ENCODE results near the gene SLC43A2.

Gene SLC43A2

GRCh38 chr17:1634841-1635650, 6.4 kb upstream of the SLC43A2 start:
- no peak overlapping the region for H3K4me3 ChIP-seq (ENCODE audit: low read depth in 1 of 2, low read length in 2 of 2)
- H3K36me3 ChIP-seq (ENCODE audit: insufficient read depth, low read length): no peaks in the 10 kb centered on the region
- H3K27me3 ChIP-seq (ENCODE audit: insufficient read depth, low read length, poor library complexity): no peaks in the 10 kb centered on the region
- H3K79me2 ChIP-seq (ENCODE audit: insufficient read depth, low read length): no peaks in the 10 kb centered on the region
- no peaks in the 10 kb centered on the region for H3K9me3 ChIP-seq (ENCODE audit: insufficient read depth, low read length, severe bottlenecking)
- H2AFZ ChIP-seq (ENCODE audit: low read depth, low read length): no peak overlapping the region
- TF ChIP-seq CTCF (IDR thresholded peaks at IDR 0.05; ENCODE audit: borderline replicate concordance, extremely low read depth, low read length, poor library complexity, severe bottlenecking) (no peak), EZH2 (IDR thresholded peaks at IDR 0.05; ENCODE audit: borderline replicate concordance, low read depth, low read length, severe bottlenecking) (no peak)
- no peaks in the 10 kb centered on the region for H4K20me1 ChIP-seq (ENCODE audit: insufficient read depth, low read length)
- DNase-seq (no peak), ATAC-seq (ENCODE audit: insufficient read depth, low read depth) (no peak)
- H3K27ac ChIP-seq (ENCODE audit: low read length): no peak overlapping the region
- no peak overlapping the region for H3K9ac ChIP-seq (ENCODE audit: low read depth, low read length)
- peaks cover 7% of the 10 kb centered on the region for H3K4me1 ChIP-seq (ENCODE audit: insufficient read depth, low read length)
- H3K4me2 ChIP-seq (ENCODE audit: insufficient read depth, low read length): no peak overlapping the region

DNA sequence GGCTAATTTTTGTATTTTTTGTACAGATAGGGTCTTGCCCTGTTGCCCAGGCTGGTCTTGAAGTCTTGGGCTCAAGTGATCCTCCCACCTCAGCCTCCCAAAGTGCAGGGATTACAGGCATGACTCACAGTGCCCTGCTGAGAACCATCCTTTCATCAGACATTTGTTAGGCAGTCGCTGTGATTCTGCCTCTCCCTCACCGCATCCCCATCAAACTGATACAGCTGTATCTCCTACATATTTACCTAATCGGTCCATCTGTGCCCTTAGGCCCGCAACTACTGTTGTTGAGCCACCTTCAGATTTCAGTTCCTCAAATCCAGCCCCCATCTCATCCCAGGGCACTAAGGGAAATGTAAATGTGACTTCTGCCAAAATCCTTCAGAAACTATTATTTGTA, 2.0 kb upstream of the SLC43A2 start:
- Histone ChIP-seq H3K79me2 (ENCODE audit: insufficient read depth, low read length) (peaks cover 32% of the 10 kb centered on the region), H2AFZ (ENCODE audit: low read depth, low read length) (no peak overlapping the region), H4K20me1 (ENCODE audit: insufficient read depth, low read length) (no peaks in the 10 kb centered on the region), H3K36me3 (ENCODE audit: insufficient read depth, low read length) (peaks cover 11% of the 10 kb centered on the region), H3K4me3 (ENCODE audit: low read depth in 1 of 2, low read length in 2 of 2) (no peak overlapping the region), H3K4me1 (ENCODE audit: insufficient read depth, low read length) (peaks cover 36% of the 10 kb centered on the region), H3K27ac (ENCODE audit: low read length) (no peak overlapping the region), H3K4me2 (ENCODE audit: insufficient read depth, low read length) (no peak overlapping the region), H3K9ac (ENCODE audit: low read depth, low read length) (no peak overlapping the region), H3K9me3 (ENCODE audit: insufficient read depth, low read length, severe bottlenecking) (no peaks in the 10 kb centered on the region), H3K27me3 (ENCODE audit: insufficient read depth, low read length, poor library complexity) (no peaks in the 10 kb centered on the region)
- TF ChIP-seq CTCF (IDR thresholded peaks at IDR 0.05; ENCODE audit: borderline replicate concordance, extremely low read depth, low read length, poor library complexity, severe bottlenecking): no peak
- TF ChIP-seq EZH2 (IDR thresholded peaks at IDR 0.05; ENCODE audit: borderline replicate concordance, low read depth, low read length, severe bottlenecking): no peak
- DNase-seq (no peak), ATAC-seq (ENCODE audit: insufficient read depth, low read depth) (no peak)

- Histone ChIP-seq H3K4me2 (ENCODE audit: insufficient read depth, low read length) (peak overlapping the region; percentile 95), H3K9me3 (ENCODE audit: insufficient read depth, low read length, severe bottlenecking) (no peaks in the 10 kb centered on the region), H3K36me3 (ENCODE audit: insufficient read depth, low read length) (peaks cover 20% of the 10 kb centered on the region), H2AFZ (ENCODE audit: low read depth, low read length) (peak overlapping the region; percentile 65), H3K9ac (ENCODE audit: low read depth, low read length) (peak overlapping the region; percentile 70), H3K27me3 (ENCODE audit: insufficient read depth, low read length, poor library complexity) (no peaks in the 10 kb centered on the region), H3K27ac (ENCODE audit: low read length) (peak overlapping the region; percentile 76), H4K20me1 (ENCODE audit: insufficient read depth, low read length) (no peaks in the 10 kb centered on the region), H3K79me2 (ENCODE audit: insufficient read depth, low read length) (peaks cover 40% of the 10 kb centered on the region), H3K4me3 (ENCODE audit: low read depth in 1 of 2, low read length in 2 of 2) (peak overlapping the region; percentile 42 to 70), H3K4me1 (ENCODE audit: insufficient read depth, low read length) (peaks cover 44% of the 10 kb centered on the region)
- peak; percentile 89 for DNase-seq
- ATAC-seq (ENCODE audit: insufficient read depth, low read depth): peak; percentile 50
- peak; percentile 98 for TF ChIP-seq CTCF (IDR thresholded peaks at IDR 0.05; ENCODE audit: borderline replicate concordance, extremely low read depth, low read length, poor library complexity, severe bottlenecking)
- TF ChIP-seq EZH2 (IDR thresholded peaks at IDR 0.05; ENCODE audit: borderline replicate concordance, low read depth, low read length, severe bottlenecking): no peak
These were observed 1.1 kb upstream of the SLC43A2 start for GRCh38 chr17:1629504-1630310.

Data from DND-41 (cell line).